HG03280 (cell line): ENCODE results near the gene CYBA.
"Not testable (repeated sequence)": the region's sequence is repeated elsewhere in the genome, so short reads cannot be mapped to it uniquely, and the experiment has no call there.

Experiments
- ATAC-seq: cut with Tn5 transposase; IDR thresholded peaks from one replicate; pipeline ENCODE4 v1.9.1; 2021; ENCODE audit warnings: mild to moderate bottlenecking, moderate library complexity; ENCODE audit not compliant: unreplicated experiment

The CYBA gene

DNA sequence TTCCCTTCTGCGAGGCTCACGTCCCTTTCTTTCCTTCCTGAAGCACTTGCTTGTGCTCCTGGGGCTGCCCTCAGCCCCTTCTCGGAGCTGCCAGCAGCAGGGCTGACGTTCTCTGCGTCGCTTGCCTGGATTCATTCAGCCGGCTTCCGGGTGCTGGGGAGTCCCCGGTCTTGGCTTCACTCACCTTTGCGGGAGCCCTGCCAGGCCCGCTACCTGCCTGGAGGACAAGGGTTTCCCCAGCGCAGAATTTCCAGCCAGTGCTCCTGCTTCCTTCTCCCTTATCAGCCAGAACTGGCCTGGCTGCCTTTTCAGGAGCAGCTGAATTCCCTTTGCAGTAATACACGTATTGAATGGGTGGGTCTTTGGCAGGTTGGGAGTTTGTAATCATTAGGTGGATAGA lies 34.5 kb downstream of the CYBA start:
- ATAC-seq: no peak

DNA sequence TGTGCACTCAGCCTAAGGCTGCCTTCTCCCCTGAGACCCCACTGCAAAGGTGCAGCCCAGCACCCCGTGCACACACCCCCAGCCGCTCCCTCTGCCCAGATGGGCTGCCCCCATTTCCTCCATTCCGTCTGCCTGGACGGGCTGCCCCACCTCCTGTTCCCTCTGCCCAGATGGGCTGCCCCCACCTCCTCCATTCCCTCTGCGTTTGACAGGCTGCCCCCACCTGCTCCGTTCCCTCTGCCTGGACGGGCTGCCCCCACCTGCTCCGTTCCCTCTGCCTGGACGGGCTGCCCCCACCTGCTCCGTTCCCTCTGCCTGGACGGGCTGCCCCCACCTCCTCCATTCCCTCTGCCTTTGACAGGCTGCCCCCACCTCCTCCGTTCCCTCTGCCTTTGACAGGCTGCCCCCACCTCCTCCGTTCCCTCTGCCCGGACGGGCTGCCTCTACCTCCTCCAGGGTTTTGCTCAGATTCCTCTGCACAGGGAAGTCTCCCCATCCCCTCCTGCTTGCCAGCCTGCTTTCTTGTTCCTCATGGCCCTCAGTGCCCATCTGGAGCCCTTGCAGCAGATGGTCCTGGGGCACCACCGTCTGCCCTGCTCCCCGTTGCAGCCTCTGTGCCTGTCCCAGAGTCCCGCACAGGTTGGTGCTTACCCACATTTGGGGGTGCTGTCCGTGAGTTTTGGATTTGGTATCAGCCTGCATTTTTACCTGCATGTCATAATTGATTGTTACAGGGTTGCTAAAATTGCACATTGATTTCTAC lies 35.9 kb downstream of the CYBA start:
- no peak for ATAC-seq

DNA sequence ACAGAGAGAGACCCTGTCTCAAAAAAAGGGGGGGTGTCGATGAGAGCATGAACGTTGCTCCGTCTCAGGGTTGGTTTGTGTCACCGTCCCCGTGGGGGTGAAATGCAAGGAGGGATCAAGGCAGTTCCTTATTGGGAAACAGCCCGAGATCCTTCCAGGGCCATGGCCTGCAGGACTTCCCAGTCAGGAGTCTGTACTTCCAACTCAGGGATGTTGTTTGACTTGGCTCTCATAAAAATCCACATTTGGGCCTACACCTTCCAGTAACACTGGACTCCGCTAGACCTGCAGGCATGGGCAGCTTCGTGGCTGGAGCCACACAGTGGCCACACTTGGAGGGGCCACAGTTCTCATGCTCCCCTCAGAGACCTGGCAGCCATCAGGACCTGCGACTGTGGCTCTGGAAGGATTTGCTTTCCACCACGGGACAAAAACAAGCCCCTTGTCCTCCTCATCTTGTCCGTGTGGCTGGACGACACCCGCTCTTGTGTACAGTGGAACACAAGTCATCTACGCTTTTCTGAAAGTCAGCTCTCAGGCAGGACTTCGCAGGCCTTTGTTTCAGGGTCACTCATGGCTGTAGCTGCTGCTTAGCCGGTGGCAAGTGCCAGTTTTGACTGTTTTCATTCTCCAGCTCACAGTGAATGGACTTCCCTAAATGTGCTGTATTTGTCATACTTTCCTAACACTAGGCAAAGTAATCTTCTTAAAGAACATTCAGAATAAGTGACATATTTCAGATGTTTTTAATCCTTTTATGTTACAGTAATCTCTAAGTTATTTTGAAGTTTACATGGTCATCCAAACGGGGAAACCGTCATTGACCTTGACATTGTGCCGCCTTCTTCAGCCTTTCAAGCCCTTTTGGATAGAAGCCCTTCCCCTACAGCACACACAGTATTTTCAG lies 36.7 kb downstream of the CYBA start:
- ATAC-seq: no peak

DNA sequence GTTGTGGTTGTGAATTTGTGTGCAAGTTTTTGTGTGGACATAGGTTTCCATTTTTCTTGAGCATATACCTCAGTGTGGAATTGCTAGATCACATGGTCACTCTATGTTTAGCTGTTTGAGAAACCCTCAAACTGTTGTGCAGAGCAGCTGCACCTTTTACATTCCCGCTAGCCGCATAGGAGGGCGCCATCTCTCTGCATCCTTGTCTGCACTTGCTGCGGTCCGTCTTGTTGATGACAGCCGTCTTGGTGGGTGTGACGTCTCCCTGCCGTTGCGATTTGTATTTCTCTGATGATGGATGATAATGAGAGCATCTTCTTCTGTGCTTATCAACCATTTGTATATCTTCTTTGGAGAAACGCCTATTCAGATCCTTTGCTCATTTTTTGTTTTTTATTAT lies 37.6 kb downstream of the CYBA start:
- ATAC-seq: no peak

DNA sequence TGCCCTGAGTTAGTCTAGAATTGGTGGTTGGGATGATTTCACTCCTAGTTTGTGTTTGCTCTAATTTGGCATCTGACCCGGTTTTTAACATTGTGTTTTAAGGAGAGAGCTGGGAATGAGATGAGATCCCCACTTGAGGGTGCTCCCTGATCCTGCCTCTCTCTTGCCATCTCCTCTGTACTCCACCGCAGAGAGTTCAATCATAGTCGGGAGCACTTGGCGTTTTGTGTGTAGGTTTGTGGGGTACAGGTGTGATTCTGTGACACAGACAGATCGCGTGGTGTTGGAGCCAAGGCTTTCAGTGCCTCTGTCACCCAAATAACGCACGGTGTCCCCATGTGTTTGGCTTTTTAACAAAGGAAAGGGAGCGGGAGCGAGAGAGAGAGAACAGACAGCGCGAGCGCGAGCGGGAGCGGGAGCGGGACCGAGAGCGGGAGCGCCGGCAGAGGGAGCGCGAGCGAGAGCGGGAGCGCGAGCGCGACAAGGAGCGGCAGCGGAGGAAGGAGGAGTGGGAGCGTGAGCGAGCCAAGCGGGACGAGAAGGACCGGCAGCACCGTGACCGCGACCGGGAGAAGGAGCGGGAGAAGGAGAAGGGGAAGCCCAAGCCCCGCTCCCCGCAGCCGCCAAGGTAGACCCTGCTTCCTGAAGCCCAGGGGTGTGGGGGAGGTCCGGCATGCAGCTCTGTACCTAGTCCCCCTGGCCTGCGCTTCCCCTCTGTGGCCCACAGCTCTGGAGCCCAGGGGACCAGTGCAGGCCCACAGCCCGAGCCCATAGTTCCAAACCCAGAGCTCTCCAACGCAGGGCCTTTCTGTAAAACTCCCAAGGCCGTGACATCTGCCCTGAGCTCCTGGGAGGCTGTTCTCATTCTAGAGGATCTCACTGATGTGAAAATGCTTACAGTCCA lies 39.7 kb downstream of the CYBA start:
- ATAC-seq: no peak

DNA sequence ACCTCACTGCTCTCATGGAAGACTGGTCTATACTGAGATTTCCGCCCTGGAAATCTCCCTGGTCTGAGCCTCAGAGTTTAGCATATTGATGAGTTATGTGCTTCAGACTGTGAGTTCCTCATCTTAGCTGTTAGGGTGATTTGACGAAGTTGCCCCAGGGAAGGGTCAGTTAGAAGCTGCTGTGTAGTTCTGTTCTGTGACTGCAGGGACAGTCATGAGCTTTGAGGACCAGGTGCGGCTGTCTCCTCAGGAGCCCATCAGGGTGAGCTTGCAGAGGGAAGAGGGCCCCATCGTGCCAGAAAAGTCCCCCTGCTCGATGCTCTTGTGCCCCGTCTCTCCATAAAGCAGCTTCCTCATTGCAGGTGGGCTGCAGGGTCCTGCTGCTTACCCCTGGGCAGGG lies 40.8 kb downstream of the CYBA start:
- no peak for ATAC-seq

DNA sequence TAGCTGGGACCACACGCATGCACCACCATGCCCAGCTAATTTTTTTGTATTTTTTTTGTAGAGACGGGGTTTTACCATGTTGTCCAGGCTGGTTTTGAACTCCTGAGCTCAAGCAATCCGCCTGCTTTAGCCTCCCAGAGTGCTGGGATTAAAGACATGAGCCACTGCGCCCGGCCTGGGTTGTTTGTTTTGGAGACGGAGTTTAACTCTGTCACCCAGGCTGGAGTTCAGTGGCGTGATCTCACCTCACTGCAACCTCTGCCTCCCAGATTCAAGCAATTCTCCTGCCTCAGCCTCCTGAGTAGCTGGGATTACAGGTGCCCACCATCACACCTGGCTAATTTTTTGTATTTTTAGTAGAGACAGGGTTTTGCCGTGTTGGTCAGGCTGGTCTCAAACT lies 41.4 kb downstream of the CYBA start:
- ATAC-seq: not testable (repeated sequence)

DNA sequence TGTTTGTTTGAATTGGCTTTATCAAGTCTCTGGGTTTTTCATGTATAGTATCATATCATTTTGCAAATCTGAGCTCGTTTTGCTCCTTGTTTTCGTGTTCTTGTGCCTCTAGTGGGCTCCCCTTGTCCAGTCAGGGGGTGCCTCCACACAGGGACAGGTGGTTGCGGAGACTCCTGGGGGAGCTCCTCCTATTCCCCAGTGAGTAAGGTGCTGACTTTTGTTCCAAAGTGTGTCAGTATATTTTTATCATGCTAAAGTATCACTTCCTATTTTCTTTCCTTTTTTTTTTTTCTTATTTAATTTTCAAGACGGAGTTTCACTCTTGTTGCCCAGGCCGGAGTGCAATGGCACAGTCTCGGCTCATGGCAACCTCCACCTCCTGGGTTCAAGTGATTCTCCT lies 42.8 kb downstream of the CYBA start:
- no peak for ATAC-seq

DNA sequence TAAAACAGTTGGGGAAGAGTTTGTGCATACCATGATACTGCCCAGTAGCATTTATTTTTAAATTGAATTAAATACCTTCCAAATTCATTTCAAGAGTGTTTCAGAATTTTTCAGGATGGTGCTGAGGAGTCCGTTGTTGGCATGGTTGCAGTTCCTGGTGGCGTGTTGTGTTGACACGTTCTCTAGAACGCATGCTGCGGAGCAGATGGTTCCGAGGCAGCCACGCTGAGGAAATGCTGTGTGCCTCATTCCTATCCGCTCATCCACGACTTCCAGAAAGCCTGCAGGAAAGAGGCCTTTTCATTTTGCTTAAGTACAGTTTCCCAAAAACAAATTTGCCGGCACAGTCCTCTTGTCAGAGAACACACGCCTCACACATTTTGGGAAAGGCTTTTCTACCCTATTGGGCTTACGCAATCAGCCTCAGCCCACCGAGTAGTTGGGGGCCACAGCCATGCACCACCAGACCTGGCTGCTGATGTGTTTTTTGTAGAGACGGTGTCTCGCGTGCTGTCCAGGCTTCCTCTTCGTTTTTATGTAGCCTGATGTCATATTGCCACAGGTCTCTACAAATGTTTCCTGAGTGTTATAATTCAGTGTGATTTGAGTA lies 44.6 kb downstream of the CYBA start:
- ATAC-seq: no peak

DNA sequence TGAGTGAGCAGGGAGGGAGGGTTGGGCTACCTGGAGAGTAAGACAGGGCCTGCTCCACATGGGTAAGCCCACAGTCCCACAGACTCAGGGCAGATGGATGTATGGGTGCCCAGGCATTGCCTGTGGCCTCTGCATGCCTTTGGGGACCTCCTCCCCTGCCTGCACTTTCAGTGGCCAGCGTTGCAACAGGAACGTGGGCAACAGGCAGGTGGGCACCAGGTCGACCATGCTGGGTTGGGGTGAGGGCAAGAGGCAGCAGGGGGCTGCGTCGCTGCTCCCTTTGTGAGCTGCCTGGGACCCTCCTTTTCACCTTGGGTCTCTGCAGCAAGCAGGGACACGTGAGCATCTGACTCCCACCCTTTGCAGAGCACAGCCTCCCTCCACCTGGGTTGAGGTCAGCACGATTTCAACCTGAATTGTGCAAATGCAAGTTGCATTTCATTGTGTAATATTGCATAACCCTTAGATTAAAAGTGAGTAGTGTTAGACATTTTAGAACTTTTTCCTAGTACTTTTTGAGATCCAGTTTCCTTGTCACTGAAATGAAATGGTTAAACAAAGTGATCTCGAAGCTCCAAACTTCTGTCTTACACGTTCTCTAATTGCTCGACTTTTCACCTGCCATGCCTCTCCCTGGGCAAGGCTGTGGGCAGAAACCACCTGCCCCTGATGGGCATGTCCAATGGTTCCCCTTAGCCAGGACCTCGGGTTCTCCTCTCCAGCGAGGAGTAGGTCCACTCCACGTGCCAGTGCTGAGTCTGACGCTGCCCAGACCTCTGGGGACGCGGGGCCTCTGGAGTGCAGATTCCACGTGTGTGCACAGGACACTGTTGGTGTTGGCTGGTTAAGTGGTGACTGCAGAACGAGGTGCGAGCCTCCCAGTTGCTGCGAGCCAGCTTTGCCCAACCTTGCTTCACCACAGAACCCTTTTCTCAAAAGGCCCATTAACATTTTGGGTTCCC lies 45.4 kb downstream of the CYBA start:
- no peak for ATAC-seq

DNA sequence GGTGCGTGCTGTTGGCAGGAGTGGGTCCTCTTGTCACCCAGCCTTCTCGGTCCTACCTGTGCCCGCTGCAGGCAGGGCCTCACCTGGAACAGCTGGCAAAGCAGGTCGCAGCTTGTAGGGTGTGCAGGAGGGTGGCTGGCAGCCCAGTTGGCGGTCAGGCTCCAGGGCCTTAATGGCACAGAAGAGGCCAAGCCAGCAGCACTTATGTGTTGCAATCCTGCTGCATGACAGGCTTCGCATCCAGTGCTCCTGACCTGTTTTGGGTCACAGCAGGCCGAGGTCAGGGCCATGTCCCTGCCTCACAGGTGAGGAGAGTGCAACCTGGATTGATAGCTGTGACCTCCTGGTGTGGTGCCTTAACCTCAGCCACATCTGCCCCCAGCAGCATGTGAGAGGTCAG lies 48.8 kb downstream of the CYBA start:
- no peak for ATAC-seq

DNA sequence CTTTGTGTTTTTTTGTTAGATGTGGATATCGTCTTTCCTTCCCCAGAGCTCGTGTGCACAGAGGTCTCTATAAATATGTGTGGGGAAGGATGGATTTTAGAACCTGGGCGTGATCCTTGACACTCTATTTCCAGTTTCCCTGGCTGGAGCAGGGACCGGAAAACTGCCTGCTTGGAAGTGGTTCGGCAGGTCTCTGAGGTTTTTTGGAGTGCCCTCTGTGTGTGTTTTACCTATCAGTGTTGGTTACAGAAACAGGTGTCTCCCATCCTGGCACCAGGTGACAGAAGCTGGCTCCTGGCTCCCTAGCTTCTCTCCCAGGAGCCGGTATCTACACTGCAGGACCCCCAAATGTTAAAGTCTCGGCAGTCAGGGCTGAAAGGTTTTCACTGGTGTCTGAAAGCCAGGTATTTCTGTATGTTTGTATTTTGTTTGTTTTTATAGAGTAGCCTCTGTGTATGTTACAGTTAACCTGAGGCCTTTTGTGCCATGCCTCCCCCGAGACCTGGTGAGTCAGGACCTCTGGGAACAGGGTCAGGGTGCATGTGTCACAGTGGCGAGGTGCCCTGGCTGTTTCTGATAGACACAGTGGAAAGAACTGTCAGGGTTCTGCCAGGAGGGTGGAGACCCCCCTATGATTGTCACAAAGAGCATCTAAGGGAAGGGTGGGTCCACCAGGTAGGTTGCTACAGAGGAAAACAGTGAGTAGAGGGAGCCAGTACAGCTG lies 49.4 kb downstream of the CYBA start:
- ATAC-seq: no peak

DNA sequence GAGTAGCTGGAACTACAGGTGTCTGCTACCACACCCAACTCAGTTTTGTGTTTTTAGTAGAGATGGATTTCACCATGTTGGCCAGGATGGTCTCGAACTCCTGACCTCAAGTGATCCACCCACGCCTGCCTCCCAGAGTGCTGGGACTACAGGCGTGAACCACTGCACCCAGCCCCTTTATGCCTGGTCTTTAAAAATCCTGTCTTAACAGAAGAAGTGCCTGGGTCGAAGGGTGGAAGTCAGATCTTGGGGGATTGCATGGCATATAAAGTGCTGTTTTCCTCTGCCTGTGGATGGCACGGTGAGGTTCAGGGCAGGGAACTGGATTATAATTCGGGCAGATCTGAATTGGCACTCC lies 50.3 kb downstream of the CYBA start:
- no peak for ATAC-seq

DNA sequence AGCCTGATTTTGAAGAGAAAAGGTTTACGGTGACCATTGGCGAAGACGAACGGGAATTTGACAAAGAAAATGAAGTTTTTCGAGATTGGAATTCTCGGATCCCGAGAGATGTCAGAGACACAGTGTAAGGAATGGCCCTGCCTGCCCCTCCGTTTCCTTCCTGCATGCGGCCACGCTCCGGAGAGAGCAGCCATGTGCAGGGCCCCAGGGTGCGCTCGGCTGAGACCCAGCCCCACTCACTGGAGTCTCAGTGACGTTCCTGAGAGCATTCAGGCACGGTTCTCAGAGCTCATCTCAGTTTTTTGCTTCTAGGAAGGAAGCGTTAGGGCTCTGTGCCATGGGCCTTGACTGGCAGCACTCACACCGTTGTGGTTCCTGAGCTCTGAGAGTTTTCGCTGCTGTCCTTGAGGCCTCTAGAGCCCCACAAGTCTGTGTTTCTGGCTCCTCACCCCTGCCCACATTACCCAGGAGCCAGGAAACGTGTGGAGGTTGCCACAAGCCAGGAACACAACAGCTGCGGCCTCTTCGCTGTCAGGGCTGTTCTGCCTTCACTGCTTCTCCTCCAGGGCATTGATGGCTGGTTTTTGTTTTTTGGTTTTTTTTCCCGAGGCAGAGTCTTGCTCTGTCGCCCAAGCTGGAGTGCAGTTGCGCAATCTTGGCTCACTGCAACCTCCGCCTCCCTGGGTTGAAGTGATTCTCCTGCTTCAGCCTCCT lies 50.9 kb downstream of the CYBA start:
- no peak for ATAC-seq

DNA sequence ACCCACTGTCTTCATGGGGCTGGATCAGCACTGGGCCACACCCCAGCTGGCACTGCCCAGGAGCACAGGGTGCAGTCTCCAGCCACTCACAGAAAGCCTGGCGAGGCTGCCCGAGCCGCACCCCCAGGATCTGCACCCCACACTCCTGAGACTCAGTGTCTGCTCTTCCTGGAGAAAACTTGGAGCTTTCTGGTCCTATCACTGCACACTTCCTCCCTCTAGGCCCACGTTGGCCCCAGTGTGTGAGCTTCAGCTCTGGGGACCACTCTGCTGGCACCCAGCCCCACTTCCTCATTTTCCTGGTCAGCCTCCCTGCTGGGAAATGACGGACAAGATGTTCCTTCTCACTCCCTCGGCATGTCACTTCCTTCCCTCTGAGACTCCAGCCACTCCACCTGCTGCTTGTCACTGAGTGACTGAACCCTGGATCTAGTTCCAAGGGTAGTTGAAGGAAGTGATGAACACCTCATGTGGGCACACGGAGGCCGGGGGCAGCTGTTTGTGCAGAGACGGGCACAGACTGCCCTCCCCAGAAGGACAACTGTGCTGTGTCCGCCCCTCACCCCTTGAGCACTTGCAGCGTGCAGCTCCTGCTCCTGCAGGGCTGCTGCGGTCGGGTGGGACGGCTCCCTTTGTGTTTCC lies 51.6 kb downstream of the CYBA start:
- no peak for ATAC-seq

DNA sequence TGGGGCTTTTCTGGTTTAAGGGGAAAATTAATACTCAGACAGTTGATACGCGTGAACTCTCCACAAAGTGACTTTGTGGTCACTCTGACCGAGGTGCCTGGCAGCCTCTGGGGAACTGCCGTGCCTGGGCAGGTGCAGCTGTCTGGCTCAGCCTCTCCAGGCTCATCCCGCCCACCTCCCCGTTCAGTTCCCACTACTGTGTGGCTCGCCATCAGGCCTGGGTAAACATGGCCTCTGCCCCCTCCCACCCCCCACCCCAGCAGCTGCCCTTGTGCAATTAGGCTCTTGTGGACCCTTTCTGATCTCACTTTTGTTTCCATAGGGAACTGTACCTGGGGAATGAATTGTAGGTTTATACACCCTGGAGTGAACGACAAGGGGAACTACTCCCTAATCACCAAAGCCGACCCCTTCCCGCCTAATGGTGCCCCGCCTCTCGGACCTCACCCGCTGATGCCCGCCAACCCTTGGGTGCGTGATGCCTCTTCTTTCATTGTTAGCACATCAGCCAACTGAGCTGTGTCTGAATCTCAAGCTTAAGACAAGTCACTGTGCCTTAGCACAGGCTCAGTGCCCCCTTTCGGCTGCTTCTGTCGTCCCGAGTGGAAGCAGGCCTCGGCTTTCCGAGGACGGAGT lies 52.9 kb downstream of the CYBA start:
- no peak for ATAC-seq

DNA sequence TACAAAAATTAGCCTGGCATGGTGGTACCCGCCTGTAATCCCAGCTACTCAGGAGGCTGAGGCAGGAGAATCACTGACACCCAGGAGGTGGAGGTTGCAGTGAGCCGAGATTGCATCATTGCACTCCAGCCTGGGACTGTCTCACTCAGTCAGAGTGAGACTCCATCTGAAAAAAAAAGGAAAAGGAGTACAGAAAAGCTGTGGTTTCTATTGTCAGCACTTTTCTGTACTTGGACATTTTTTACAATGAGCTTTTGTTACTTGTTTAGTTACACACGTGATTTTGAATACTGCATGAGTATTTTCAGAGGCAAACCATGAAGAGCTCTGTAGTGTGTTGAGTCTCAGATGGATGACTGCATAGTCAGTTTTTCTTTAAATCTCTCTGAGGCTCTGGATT lies 54.4 kb downstream of the CYBA start:
- ATAC-seq: no peak

DNA sequence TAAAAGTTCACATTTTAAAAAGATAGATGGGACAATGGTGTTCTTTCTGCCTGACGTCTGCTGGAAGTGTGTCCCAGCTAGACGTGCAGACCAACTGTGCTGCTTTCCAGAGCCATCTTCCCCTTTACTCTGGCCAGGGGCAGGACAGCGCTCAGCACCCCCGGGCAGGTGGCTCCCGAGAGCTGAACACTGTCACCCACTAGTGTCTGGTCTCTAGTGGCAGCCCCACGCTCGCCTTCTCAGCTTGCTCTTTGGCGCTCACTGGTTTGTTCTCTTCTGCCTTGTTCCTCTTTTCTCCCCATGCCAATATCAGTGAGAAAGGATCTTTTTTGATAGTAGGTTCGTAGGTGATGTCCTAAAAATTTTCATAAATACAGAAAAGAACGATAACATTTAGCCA lies 54.9 kb downstream of the CYBA start:
- ATAC-seq: no peak
